HG03460 (cell line): ENCODE measurements around the gene DYRK1A.

Experiments used
- ATAC-seq: cut with Tn5 transposase; IDR thresholded peaks from one replicate; pipeline ENCODE4 v1.9.1; 2021; ENCODE audit not compliant: unreplicated experiment

Gene DYRK1A

DNA sequence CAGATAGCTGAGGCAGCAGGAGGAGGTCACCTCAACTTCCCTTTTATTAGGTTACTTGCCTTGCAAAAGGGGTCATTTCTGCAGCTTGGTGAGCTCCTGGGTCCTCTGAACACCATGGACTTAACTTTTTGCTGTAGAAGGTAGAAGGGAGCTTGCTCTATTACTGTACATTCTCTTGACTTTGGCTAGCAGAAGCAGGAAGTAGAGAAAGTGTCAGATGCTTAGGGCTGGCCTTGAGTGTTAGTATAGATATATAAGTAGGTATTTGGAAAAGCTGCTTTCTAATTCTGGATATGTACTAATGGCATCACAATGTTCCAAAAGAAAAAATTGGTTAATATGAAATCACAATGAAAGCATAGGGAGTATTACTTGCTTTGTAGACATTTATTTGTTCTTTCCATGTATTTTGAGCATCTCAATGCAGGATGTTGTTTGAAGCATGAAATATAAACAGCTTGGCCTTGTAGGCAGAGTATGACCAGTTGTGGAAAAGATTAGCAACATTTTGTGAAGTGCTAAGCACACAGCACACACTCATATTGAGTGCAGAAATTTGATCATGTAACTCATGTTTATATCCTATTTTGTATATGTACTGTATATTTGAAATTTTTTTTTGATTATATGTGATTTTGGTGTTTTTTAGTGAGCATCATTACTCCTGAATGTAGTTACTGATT, 108.8 kb downstream of the DYRK1A start:
- no peak for ATAC-seq

DNA sequence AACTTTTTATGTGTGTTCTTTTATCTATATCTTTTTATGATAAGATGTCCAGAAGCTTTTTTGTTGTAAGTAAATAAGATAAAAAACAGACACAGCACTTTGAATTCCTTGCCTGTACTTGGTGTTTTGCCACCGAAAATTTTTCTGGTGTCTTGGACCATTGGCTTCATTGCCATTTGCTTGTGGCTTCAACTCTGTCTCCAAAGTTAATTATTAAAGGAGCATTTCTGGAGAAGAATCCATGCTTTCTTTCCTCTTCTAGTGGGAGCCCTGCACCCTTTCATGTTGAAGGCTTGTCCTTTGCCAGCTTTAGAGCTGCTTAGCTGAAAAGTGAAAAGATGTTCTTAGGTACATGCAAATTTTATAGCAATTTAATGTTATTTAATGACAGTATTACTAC, 112.2 kb downstream of the DYRK1A start:
- ATAC-seq: no peak

- no peak for ATAC-seq
These were observed 117.2 kb downstream of the DYRK1A start for GRCh38 chr21:37483776-37484175.

DNA sequence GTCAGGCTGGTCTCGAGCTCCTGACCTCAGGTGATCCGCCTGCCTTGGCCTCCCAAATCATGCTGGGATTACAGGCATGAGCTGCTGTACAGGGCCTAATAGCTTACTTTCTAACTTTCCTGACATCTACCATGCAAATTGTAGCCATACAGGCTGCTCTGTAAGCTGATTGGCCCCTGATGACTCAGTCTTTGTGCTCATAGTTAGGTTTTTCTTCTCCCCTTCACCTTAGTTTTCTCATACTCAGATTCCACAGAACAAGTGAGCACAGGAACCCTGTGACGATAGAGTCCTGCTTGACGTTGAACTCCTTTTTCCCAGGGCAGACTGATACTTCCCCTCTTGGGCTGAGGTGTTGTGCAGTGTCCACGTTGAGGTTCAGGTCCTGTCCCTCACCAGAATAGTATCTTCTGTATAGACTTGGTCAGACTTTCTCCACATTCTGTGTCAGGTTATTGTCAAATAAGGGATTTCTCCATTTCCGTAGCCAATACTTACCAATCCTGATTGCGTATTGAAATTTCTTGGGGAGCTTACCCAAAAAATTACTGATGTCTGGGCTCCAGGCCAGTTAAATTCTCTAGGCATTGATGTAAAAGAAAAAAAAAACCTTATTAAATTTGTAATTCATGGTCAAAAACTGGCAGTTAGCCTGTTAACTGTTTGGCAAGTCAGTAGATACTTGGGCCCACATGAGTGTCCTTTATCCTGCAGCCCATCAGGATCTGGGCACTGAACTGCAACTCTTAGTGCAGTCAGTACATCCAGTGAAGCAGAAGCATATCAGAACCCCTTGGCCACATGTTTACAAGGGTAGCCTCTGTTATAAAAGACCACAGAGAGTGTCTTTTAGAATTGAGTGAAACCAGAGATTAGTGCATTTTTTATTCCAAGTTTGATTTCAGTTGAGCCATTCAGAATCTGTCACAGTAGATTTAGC, 118.2 kb downstream of the DYRK1A start:
- ATAC-seq: no peak

GRCh38 chr21:37489553-37489952, 123.0 kb downstream of the DYRK1A start:
- no peak for ATAC-seq

DNA sequence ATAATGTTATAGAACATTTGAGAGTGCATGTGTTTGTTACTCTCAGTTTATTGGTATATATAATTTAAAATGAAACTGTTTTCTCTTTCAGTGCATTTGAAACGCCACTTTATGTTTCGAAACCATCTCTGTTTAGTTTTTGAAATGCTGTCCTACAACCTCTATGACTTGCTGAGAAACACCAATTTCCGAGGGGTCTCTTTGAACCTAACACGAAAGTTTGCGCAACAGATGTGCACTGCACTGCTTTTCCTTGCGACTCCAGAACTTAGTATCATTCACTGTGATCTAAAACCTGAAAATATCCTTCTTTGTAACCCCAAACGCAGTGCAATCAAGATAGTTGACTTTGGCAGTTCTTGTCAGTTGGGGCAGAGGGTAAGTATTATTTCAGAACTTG, 123.5 kb downstream of the DYRK1A start:
- no peak for ATAC-seq

DNA sequence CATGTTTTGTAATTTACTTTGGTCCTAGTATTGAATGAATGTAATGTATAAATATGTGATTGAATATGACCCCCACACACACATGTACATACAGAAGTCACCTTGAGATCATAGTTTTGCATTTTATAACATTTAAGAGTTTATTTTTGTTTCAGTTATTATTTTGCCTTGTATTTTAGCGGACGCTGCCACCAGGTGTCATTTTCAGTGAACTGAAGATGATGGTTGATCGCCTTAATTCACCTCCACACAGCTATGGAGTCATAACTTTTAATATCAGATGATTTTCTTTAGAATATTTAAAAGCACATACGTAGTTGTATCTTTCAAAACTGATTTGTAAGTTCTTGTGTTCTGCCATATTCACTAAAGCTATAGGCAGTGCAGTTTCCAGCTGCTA, 130.4 kb downstream of the DYRK1A start:
- no peak for ATAC-seq

DNA sequence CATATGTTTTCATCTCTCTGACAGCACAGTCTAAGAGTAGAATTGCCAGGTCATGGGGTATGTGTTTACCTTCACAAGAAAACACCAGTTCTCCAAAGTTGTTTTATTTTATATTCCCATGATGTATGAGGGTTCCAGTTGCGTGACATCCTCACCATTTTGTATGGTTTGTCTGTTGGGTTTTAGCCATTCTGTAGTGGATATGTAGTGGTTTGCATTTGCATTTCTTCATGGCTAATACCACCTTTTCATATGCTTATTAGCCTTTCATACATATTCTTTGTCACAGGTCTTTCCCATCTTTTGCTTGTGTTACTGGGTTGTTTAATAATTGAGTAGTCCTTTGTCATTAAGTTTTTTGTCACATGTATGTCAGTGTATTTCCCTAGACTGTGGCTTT, 132.1 kb downstream of the DYRK1A start:
- ATAC-seq: no peak

DNA sequence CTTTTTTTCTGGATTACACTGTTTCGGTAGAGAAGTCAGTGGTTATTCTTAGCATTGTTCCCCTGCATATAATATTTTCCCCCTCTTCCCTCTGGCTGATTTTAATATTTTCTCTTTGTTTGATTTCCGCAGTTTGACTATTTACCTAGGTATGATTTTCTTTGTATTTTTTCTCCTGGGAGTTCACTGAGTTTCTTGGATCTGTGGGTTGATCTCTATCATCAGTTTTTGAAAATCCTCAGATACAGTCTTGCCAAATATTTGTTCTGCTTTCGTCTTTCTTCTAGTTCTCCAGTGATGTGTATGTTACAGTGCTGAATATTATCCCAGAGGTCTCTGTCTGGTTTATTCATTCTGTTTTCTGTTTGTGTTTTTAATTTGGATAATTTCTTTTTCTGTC, 136.4 kb downstream of the DYRK1A start:
- ATAC-seq: no peak

GRCh38 chr21:37503848-37504467, 137.4 kb downstream of the DYRK1A start:
- ATAC-seq: no peak

DNA sequence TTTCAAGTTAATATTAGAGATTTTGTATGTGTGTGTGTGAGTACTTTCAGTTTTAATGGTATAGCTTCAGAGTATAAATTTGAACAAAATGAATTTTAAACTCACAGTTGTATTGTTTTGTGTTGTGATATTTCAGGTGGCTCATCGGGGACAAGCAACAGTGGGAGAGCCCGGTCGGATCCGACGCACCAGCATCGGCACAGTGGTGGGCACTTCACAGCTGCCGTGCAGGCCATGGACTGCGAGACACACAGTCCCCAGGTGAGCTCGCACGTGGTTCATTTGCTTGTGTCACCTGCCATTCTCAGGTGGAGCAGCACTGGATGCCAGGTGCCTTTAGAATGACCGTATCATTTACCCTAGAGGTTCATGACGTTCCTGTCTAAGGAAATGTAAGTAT, 139.4 kb downstream of the DYRK1A start:
- ATAC-seq: no peak

GRCh38 chr21:37507716-37508115, 141.1 kb downstream of the DYRK1A start:
- ATAC-seq: no peak

DNA sequence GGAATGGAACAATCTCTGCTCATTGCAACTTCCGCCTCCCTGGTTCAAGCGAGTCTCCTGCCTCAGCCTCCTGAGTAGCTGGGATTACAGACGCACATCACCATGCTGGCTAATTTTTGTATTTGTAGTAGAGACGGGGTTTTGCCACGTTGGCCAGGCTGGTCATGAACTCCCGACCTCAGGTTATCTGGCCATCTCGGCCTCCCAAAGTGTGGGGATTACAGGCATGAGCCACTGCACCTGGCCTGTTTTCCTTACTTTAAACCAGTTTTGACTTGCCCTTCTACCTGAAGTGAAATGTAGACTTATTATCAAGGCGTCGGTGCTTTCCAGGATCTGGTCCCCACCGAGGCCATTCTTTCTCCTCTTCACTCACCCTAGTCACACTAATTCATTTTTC, 141.8 kb downstream of the DYRK1A start:
- no peak for ATAC-seq

GRCh38 chr21:37509802-37510393, 143.3 kb downstream of the DYRK1A start:
- no peak for ATAC-seq

GRCh38 chr21:37511848-37512247, 145.3 kb downstream of the DYRK1A start:
- no peak for ATAC-seq

- ATAC-seq: no peak
These were observed 146.8 kb downstream of the DYRK1A start for GRCh38 chr21:37513383-37513782.

DNA sequence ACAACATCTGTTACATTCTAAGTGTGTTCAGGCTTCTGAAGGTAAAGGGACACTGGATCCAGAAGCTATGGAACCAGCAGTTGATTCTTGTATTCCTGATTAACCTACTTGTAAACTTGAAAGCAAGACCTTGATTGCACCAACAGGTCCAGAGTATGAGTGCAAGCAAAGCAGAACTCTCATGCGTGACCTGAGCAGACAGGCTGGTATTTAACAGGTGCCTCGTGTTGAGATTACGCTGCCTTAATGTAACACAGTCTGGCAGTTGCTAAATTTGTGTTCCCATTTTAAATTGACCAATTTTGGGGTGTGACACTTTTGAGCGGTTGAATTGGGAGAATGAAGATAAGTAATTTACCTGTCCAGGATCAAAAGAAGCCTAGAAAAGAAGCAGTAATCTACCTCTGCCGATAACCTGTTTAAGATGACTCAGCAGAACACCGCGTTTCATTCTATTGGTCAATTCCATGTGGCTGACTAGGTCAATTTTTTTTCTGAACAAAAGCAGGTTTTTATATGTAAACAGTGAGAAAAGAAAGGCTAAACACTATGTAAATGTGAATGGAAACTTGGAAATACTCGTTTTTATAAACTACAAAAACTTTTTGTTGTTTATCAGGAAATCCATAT, 147.6 kb downstream of the DYRK1A start:
- ATAC-seq: no peak

DNA sequence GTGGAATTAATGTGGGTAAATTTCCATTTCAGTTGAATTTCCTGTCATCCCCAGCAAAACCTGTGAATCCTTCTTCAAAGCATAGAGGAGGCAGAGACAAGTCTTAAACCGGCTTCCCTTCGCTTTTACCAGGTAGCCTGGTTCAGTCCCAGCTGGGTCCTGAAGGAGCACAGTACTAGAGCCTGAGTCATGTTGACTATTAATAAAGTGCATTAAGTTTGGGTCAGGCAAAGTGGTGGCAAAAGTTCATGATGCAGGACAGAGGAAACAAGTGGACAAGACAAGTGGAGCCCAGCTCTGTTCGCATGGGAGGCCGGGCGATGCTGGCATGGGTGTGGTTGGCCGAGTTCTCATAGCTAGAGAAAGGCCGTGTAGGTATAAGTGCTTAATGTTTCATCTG, 150.4 kb downstream of the DYRK1A start:
- no peak for ATAC-seq

GRCh38 chr21:37520801-37521200, 154.2 kb downstream of the DYRK1A start:
- ATAC-seq: no peak

DNA sequence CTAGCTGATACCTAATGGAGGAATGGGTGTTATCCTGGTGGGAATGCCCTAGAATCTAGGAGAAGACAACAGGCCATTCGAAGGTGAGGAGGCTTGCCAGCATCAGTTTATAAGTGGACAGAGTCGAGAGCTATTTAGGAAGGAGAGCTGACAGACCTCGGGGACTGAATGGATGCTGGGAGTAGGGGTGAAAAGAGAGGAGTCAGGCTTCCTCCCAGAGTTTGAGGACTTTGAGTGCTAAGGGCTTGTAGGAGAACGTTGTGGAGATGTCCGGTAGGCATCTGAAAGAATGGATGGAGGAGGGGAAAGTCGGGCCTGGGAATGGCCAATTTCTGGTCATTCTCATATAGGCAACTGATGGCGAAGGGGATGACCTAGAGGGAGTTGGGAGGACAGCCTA, 155.1 kb downstream of the DYRK1A start:
- no peak for ATAC-seq

GRCh38 chr21:37522641-37523295, 156.2 kb downstream of the DYRK1A start:
- no peak for ATAC-seq
